NCI-H128 (cell line): ENCODE results near the gene TMEM87B.
"Not testable (repeated sequence)": the region's sequence is repeated elsewhere in the genome, so short reads cannot be mapped to it uniquely, and the experiment has no call there.

Experiments used
- DNase-seq: peaks from one replicate; lab custom pipeline; 2025; ENCODE audit not compliant: unreplicated experiment; lab: John Stamatoyannopoulos, UW

Gene TMEM87B

GRCh38 chr2:112065966-112066365 is 10.9 kb downstream of the TMEM87B start:
- no peak for DNase-seq

DNA sequence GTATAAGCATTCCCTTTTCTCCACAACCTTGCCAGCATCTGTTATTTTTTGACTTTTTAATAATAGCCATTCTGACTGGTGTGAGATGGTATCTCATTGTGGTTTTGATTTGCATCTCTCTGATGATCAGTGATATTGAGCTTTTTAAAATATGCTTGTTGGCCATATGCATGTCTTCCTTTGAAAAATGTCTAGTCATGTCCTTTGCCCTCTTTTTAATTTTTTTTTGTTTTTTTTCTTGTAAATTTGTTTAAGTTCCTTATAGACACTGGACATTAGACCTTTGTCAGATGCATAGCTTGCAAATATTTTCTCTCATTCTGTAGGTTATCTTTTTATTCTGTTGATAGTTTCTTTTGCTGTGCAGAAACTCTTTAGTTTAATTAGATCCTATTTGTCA is 14.7 kb downstream of the TMEM87B start:
- DNase-seq, result not testable (repeated sequence)

- no peak for DNase-seq
These were observed 18.8 kb downstream of the TMEM87B start for GRCh38 chr2:112073875-112074274.

GRCh38 chr2:112074506-112074905 is 19.4 kb downstream of the TMEM87B start:
- no peak for DNase-seq

- no peak for DNase-seq
These were observed 20.6 kb downstream of the TMEM87B start for GRCh38 chr2:112075490-112076260.

GRCh38 chr2:112077814-112078213 is 22.7 kb downstream of the TMEM87B start:
- DNase-seq, result no peak

- no peak for DNase-seq
These were observed 26.2 kb downstream of the TMEM87B start for GRCh38 chr2:112081262-112081661.

DNA sequence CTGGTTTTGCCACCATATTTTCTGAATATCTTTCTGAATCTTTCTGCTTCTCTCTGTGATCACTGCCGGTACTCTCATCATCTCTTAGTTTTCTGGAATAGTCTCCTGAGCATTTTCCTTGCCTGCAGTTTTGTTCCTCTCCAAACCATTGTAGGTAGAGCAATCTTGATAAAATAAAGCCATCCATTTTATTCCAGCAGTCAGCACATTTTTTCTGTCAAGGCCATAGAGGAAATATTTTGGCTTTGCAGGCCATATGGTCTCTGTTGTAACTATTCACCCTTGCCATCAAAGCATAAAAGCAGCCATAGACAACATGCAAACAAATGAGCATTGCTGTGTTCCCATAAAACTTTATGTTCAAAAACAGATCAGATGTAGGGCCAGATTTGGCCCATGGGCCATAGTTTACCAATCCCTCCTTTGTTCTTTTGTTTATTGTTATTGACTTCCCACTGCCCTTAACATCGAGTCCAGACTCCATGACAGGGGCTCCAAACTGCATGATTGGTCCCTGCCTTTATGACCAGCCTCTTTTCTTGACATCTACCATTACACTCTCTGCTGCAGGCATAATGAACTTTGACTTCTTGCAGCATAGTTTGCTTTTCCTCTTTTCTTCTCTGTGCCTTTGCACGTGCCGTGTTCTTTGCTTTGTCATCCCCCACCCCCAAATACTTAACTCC is 29.8 kb downstream of the TMEM87B start:
- DNase-seq, result no peak

DNA sequence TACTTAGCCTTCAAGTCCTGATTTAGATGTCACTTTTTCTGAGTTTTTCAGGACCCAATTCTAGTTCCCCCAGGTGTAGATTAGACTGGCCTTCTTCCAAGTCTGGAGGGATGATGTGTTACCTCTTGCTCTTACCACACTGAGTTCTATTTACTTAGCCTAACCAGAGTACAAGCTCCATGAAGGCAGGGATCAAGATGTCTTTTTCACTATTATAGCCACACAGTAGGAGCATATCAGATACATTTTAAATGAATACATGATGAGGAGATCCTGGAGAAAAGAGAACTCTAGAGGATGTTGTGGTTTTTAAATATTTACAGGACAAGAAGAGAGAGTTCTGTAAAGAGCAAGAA is 30.3 kb downstream of the TMEM87B start:
- DNase-seq, result no peak

GRCh38 chr2:112085916-112086669 is 31.0 kb downstream of the TMEM87B start:
- no peak for DNase-seq

DNA sequence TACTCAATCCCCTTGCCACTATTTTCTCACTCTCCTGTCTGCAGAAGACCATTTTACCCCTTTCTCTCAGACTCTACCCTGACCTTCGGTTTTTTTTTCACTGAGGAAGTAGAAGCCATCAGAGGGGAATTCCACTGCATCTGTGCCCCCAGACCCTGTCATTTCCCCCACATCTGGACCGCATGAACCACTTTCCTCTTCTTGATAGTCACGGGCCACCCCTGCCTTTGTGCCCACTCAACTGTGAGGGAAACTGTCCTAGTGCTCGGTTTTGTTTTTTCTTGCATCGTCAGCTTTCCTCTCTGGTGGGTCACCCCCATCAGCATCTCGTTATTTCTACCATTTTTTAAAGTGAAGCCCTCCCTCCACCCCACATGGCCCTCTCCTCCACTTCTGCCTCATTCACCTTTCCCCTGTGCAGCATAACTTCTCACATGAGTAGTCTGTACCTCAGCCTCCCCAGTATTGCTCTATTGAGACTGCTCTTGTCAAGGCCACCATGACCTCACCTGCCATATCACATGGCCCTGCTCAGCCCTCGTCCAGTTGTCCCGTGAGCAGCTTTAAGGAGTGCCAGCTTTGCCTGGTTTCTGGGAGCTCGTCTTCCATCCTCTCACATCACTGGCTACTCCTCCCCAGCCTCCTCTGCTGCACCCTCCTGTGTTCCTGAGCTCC is 32.4 kb downstream of the TMEM87B start:
- DNase-seq, result no peak

DNA sequence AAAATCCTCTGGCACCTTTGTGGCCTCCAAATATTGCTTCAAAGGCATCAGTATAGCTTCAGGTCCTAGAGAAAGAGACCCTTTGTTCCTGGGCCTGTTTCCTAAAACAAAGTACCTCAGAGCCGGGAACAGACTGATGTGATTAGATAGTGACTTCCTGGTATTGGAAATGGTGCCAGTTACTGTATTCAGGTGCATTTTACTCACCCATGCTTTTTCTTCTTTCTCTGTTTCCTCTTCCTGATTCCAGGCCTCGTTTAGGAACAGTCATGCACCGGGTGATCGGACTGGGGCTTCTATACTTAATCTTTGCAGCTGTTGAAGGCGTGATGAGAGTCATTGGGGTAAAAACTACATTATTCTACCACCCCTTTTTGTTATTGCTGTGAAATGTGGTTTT is 34.3 kb downstream of the TMEM87B start:
- DNase-seq, result no peak

DNA sequence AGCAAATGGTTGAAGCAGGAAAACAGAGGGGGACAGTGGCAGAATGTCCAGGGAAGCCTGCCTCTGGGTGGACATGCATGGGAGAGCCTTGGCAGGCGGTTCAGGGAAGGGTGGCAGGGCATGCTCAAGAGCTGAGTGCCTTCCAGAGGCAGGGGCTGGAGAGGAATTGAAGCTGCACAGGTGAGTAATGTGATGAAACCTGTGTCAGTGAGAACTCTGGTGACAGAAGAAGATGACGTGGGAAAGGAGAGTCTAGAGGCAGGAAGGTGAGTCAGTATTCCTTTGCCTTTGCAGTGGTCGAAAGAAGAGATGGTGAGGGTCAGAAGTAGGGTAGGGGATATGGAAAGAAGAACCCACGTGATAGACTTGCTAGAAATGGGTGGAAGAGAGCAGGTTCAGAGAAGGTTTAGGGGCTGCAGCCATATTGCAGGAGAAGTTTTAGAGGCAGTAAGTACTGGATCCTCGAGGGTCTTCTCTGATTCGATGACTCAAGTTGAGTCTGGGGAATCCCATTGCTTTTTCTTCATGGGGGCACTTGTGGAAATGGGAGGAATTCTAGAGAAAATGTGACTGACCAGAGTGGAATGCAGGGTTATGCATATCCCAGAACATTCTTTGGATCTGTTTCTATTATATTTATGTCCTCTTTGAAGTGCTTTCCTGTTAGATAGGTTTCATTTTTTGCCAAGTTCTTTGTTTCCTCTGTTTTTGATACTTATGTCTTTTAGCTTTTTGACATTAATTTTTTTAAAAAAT is 37.4 kb downstream of the TMEM87B start:
- no peak for DNase-seq

- no peak for DNase-seq
These were observed 38.1 kb downstream of the TMEM87B start for GRCh38 chr2:112093216-112093615.

- DNase-seq, result no peak
These were observed 40.6 kb downstream of the TMEM87B start for GRCh38 chr2:112095681-112096080.

DNA sequence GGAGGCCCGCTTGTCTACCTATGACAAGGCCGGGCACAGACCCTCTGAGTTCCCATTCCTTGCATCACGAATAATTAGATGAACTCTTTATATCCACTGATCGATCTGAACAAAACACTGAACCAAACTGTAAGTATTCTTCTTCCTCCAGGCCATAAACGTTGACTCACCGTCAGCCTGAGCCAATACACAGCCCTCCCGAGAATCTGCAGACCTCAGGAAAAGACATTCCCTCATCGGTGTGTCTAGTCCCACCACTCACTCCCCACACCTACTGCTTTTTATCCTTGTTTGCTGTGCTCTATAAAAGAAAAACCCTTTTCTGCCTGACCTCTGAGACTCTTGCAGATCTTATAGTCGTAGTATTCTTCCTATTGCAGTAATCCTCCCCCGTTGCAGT is 41.0 kb downstream of the TMEM87B start:
- DNase-seq, result no peak

GRCh38 chr2:112108178-112108832 is 53.2 kb downstream of the TMEM87B start:
- DNase-seq, result no peak

- DNase-seq, result no peak
These were observed 54.2 kb downstream of the TMEM87B start for GRCh38 chr2:112109278-112109677.

DNA sequence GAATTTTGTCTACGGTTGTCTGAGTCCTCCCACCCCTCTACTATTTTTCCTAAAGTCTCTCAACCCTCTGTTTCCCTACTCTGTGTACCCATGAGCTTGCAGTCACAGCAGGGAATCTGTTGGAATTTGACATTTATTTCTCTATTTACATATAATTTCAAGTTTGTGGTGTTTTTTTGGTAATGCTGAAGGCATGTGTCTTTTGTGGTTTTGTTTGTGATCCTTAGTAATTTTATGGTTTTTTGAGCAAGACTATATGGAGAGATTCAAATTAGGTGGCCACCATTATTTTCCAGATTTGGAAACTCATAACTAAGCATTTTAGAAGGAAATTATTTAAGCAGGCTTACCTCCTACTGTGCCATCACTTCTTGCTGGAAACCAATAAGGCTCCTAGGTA is 55.9 kb downstream of the TMEM87B start:
- no peak for DNase-seq

- DNase-seq, result not testable (repeated sequence)
These were observed 58.3 kb downstream of the TMEM87B start for GRCh38 chr2:112113354-112113753.
